Skeletal muscle cell (primary cell): ENCODE measurements around the gene SLC35B1.
"Not testable (repeated sequence)": the region's sequence is repeated elsewhere in the genome, so short reads cannot be mapped to it uniquely, and the experiment has no call there.

Experiments used
- DNase-seq: peaks from one replicate; pipeline ENCODE4 v3.0.0-alpha.2; 2010; ENCODE audit warnings: low read depth
- H3K4me3 ChIP-seq: 2 replicates; pipeline ENCODE4 v1.5.1; 2011; ENCODE audit warnings: low read depth, mild to moderate bottlenecking, control low read depth, low read length, moderate library complexity

SLC35B1 gene

GRCh38 chr17:49677933-49678847 is 29.6 kb downstream of the SLC35B1 start, which contains the start of gene SPOP:
SPOP (minus strand) TSS chr17:49678097; CDS start chr17:49622810, 55,287 bp downstream.
- peak; percentile 100 for DNase-seq

GRCh38 chr17:49677134-49677932 is 30.4 kb downstream of the SLC35B1 start:
- DNase-seq = peak; percentile 74
- peak overlapping the region; percentile 76 for H3K4me3 ChIP-seq

More at GRCh38 chr17:49677933-49678847, 29.6 kb downstream of the SLC35B1 start, which contains the start of gene SPOP:
- peak within 1 kb of the TSS; percentile 76 for H3K4me3 ChIP-seq

- H3K4me3 ChIP-seq = peak overlapping the region; percentile 76
- no peak for DNase-seq
These were observed 31.4 kb downstream of the SLC35B1 start for GRCh38 chr17:49676276-49676868.

GRCh38 chr17:49674507-49674906 is 33.3 kb downstream of the SLC35B1 start:
- H3K4me3 ChIP-seq = no peak overlapping the region
- no peak for DNase-seq

GRCh38 chr17:49673679-49674078 is 34.1 kb downstream of the SLC35B1 start:
- H3K4me3 ChIP-seq, DNase-seq: not testable (repeated sequence)

GRCh38 chr17:49670641-49671040 is 37.1 kb downstream of the SLC35B1 start:
- DNase-seq = no peak
- no peak overlapping the region for H3K4me3 ChIP-seq

- no peak overlapping the region for H3K4me3 ChIP-seq
- DNase-seq = no peak
These were observed 37.8 kb downstream of the SLC35B1 start for GRCh38 chr17:49670002-49670401.

GRCh38 chr17:49667854-49668253 is 39.9 kb downstream of the SLC35B1 start:
- DNase-seq = no peak
- H3K4me3 ChIP-seq = no peak overlapping the region

- no peak for DNase-seq
- no peak overlapping the region for H3K4me3 ChIP-seq
These were observed 43.0 kb downstream of the SLC35B1 start for GRCh38 chr17:49664706-49665211.

GRCh38 chr17:49659661-49660382 is 47.9 kb downstream of the SLC35B1 start:
- no peak for DNase-seq
- H3K4me3 ChIP-seq = no peak overlapping the region

GRCh38 chr17:49656247-49656646 is 51.5 kb downstream of the SLC35B1 start:
- no peak overlapping the region for H3K4me3 ChIP-seq
- no peak for DNase-seq
